Right ventricle myocardium superior (tissue), 1 donor: ENCODE measurements around the gene INHA. TPM values are rescaled to one million over a fixed set of nuclear protein-coding genes. Genes with fewer than 3 reads are reported as not detected.
A peak's percentile ranks its signal among the peaks of the same experiment; 100 is the strongest.

Experiments
- ATAC-seq: fragments of 200-7000 bp; cut with Tn5 transposase; one replicate; pipeline ENCODE4 v1.9.1; 2020; ENCODE audit warnings: mild to moderate bottlenecking; ENCODE audit not compliant: poor library complexity
- DNase-seq: peaks from one replicate; pipeline ENCODE4 v3.0.0-alpha.2; 2020
- intact Hi-C: fragments of 100-400 bp; cut with DNase I; formaldehyde crosslinking; loops from one replicate; pipeline ENCODE4 v1.11.2; 2022
- microRNA-seq: library from miRNA; unstranded; fragments of <30 nt; microRNA quantifications from one replicate; pipeline ENCODE4 v1.2.0, GENCODE V29; 2020
- total RNA-seq: library from RNA; stranded (reverse); fragmentation: NEBNext Ultra II Directional; extraction: Animal tissue kit (Norgen Biotek cat#: 25700); gene quantifications from one replicate; pipeline ENCODE4 v1.2.1, GENCODE V29; 2021
- donor health status: DM: no; HTN: yes; CAD: no; lungs with severe emphysema.

INHA gene
- total RNA-seq, 1 donor from 2014 or later: 2.6 TPM

- ATAC-seq (no peak), DNase-seq (no peak)
- intact Hi-C loops: no loop called here
Observed at GRCh38 chr2:219619235-219619634, 47.1 kb downstream of the INHA start.

- intact Hi-C loops: no loop called here
- DNase-seq (no peak), ATAC-seq (no peak)
Observed at GRCh38 chr2:219620546-219620945, 48.4 kb downstream of the INHA start.

- ATAC-seq (no peak), DNase-seq (no peak)
- intact Hi-C loops: no loop called here
Observed at GRCh38 chr2:219621935-219622334, 49.8 kb downstream of the INHA start.

GRCh38 chr2:219622472-219622871 lies 50.4 kb downstream of the INHA start:
- DNase-seq: no peak
- no peak for ATAC-seq
- intact Hi-C loops: no loop called here

- intact Hi-C loops: no loop called here
- DNase-seq: no peak
- peak; percentile 48 for ATAC-seq
Observed at GRCh38 chr2:219624565-219624964, 52.5 kb downstream of the INHA start.

- intact Hi-C loops: no loop called here
- ATAC-seq: no peak
- DNase-seq: no peak
Observed at GRCh38 chr2:219625179-219625578, 53.1 kb downstream of the INHA start.

Small RNA genes within 50 kb of the gene (microRNA-seq; reads per million reads assigned to microRNA genes)
- 5.5 reads per million, percentile 15 among the genes with 10 or more reads in this experiment for gene MIR3132

Other genes starting within 250 kb of the INHA start
- not detected for gene RESP18, start 239.6 kb upstream of the INHA start, total RNA-seq
- gene DNPEP, start 184.4 kb upstream of the INHA start, total RNA-seq: 76.5 TPM
- 12,920 TPM for gene DES, start 153.9 kb upstream of the INHA start, total RNA-seq
- 103 TPM for gene SPEG, start 137.5 kb upstream of the INHA start, total RNA-seq
- gene GMPPA, start 73.4 kb upstream of the INHA start, total RNA-seq: 22.3 TPM
- gene ASIC4, start 57.8 kb upstream of the INHA start, total RNA-seq: not detected
- 85.9 TPM for gene CHPF, start 28.5 kb upstream of the INHA start, total RNA-seq
- gene TMEM198, start 28.3 kb upstream of the INHA start, total RNA-seq: 2.6 TPM
- gene OBSL1, start 771 bp upstream of the INHA start, total RNA-seq: 165 TPM
- 15.6 TPM for gene STK11IP, start 25.5 kb downstream of the INHA start, total RNA-seq
- gene SLC4A3, start 55.3 kb downstream of the INHA start, total RNA-seq: 503 TPM